Activated naive CD8-positive, alpha-beta T cell treated with anti-CD3 and anti-CD28 coated beads, Interleukin-2, amount 50 U/mL, for 24 hours (primary cell): ENCODE data around the gene SERPINA4.
A peak's percentile ranks its signal among the peaks of the same experiment; 100 is the strongest.

Experiments
- ATAC-seq: fragments of 150-1000 bp; cut with Tn5 transposase; one replicate; pipeline ENCODE4 v1.10.0; 2021
- DNase-seq: peaks from one replicate; pipeline ENCODE4 v3.0.0; 2021
- H3K27ac Mint-ChIP-seq: one replicate; pipeline ENCODE4 v1.8.0; 2021; ENCODE audit warnings: mild to moderate bottlenecking, mixed read lengths
- H3K27me3 Mint-ChIP-seq: one replicate; pipeline ENCODE4 v1.8.0; 2021; ENCODE audit warnings: mixed read lengths
- H3K36me3 Mint-ChIP-seq: one replicate; pipeline ENCODE4 v1.8.0; 2021; ENCODE audit warnings: low read depth, mixed read lengths
- H3K4me1 Mint-ChIP-seq: one replicate; pipeline ENCODE4 v1.8.0; 2021; ENCODE audit warnings: mixed read lengths
- H3K4me3 Mint-ChIP-seq: one replicate; pipeline ENCODE4 v1.8.0; 2021; ENCODE audit warnings: mild to moderate bottlenecking, moderate library complexity, mixed read lengths
- H3K9me3 Mint-ChIP-seq: one replicate; pipeline ENCODE4 v1.8.0; 2021; ENCODE audit warnings: mixed read lengths

SERPINA4 gene

DNA sequence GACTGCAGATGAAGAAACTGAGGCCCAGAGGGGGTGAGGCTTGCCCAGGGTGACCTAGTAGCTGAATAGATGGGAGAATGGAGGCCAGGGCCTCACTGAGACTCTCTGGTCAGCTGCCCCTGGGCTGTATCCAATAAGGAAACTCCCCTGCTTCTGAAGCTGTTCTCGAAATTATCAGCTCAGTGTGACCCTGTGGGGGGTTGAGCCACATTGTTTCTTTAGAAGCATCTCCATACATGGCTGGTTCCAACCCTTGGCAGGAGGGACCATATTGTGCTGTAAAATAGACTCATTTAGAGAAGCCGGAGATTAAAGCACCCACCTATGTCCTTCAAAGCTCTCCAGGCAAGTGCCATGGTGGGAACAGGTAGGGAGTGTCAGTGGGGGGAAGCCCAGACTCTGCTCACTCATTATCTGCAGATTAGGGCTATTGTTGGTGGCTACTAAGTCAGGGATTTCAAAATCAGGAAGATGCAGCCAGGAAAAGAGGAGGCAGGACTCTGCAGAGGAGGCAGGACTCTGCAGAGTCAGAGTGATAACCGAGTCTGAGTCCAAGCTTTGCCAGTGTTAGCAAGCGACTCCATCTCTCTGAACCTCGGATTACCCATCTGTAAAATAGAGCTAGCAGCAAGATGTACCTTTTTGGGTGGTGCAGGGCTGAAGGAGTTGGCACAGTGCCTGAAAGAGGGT, 23.5 kb downstream of the SERPINA4 start:
- H3K4me3 Mint-ChIP-seq: no peak overlapping the region
- DNase-seq: no peak
- no peak overlapping the region for H3K27ac Mint-ChIP-seq
- no peaks in the 10 kb centered on the region for H3K9me3 Mint-ChIP-seq
- peaks cover 5% of the 10 kb centered on the region for H3K27me3 Mint-ChIP-seq
- no peak for ATAC-seq
- H3K4me1 Mint-ChIP-seq: no peaks in the 10 kb centered on the region
- H3K36me3 Mint-ChIP-seq: no peaks in the 10 kb centered on the region

DNA sequence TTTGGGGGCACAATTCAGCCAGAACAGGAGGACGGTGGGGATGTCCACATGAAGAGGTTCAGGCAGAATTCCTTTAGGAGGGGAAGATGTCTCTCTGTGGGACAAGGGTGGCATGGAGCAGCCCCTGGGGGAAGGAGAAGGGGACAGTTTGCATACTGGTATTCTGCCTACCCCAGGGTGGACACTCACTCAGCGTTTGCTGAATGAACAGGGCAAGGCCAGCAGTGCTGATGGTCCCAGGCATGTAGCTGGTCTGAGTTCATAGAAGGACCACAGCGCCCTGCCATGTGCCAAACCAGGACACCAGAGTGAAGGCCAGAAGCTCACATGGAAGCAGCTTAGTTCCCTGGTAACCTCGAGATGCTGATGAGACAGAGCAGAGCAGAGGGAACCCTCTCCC, 25.4 kb downstream of the SERPINA4 start:
- H3K27me3 Mint-ChIP-seq: peaks cover 5% of the 10 kb centered on the region
- H3K9me3 Mint-ChIP-seq: peaks cover 5% of the 10 kb centered on the region
- ATAC-seq (no peak), DNase-seq (no peak)
- H3K4me1 Mint-ChIP-seq: no peaks in the 10 kb centered on the region
- H3K36me3 Mint-ChIP-seq: no peaks in the 10 kb centered on the region
- no peak overlapping the region for H3K4me3 Mint-ChIP-seq
- H3K27ac Mint-ChIP-seq: no peak overlapping the region

DNA sequence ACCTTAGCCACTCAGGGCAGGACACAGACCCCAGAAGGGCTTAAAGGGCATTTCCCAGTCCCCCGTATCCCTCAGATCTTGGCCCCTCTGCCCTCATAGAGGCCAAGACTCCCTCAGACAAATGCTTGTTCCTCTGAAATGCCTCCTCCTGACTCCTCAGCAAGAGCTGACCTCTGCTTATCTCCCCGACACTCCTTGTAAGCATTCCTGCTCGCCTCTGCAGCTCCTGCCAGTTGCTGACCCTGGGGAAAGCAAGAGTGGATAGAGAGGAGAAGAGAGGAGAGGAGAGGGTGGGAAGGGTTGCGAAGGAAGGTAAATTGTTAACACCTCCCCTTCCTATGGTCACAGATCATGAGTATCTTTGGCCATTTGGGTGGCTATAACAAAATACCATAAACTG, 27.1 kb downstream of the SERPINA4 start:
- Mint-ChIP-seq H3K4me3 (no peak overlapping the region), H3K4me1 (no peaks in the 10 kb centered on the region), H3K27ac (no peak overlapping the region), H3K27me3 (peaks cover 5% of the 10 kb centered on the region), H3K9me3 (peaks cover 5% of the 10 kb centered on the region), H3K36me3 (no peaks in the 10 kb centered on the region)
- ATAC-seq (no peak), DNase-seq (no peak)

DNA sequence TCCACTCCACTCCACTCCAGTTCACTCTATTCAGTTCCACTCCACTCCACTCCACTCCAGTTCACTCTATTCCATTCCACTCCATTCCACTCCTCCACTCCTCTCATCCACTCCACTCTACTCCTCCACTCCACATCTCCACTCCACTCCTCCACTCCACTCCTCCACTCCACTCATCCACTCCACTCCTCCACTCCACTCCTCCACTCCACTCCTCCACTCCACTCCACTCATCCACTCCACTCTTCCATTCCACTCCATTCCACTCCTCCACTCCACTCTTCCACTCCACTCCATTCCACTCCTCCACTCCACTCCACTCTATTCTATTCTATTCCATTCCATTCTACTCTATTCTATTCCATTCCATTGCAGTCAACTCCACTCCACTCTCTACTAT, 29.8 kb downstream of the SERPINA4 start:
- no peaks in the 10 kb centered on the region for H3K4me1 Mint-ChIP-seq
- no peak for DNase-seq
- H3K36me3 Mint-ChIP-seq: no peaks in the 10 kb centered on the region
- ATAC-seq: no peak
- H3K4me3 Mint-ChIP-seq: no peak overlapping the region
- peaks cover 5% of the 10 kb centered on the region for H3K9me3 Mint-ChIP-seq
- no peak overlapping the region for H3K27ac Mint-ChIP-seq
- peaks cover 3% of the 10 kb centered on the region for H3K27me3 Mint-ChIP-seq

DNA sequence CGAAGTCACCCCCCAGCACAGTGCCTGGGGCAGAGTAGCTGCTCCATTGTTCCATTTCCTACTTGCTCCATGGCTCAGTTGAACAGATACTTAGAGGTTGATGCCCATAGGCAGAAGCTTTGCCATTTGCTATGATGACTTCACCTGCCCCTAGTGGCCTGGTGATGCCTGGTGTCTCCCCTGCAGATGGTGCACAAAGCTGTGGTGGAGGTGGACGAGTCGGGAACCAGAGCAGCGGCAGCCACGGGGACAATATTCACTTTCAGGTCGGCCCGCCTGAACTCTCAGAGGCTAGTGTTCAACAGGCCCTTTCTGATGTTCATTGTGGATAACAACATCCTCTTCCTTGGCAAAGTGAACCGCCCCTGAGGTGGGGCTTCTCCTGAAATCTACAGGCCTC, 30.6 kb downstream of the SERPINA4 start:
- Mint-ChIP-seq H3K9me3 (peaks cover 5% of the 10 kb centered on the region), H3K27me3 (no peaks in the 10 kb centered on the region), H3K4me1 (no peaks in the 10 kb centered on the region), H3K27ac (no peak overlapping the region), H3K36me3 (no peaks in the 10 kb centered on the region), H3K4me3 (no peak overlapping the region)
- DNase-seq: no peak
- ATAC-seq: no peak

DNA sequence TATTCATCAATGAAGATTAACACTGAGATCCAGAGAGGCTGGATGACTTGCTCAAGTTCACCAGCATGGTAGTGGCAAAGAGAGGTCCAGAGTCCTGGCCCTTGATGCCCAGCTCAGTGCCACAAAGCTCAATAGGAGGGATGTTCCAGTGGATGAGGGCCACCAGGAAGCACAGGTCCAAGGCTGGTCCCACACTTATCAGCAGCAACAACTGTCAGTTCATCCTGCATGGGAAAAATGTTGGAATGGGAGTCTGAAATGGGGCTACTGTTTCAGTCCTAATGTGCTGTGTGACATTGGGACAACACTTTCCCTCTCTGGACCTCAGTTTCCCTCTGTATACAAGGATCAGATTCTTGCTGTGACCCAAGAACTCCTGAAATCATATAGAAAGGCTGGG, 31.2 kb downstream of the SERPINA4 start:
- no peak for DNase-seq
- Mint-ChIP-seq H3K27ac (no peak overlapping the region), H3K9me3 (peaks cover 5% of the 10 kb centered on the region), H3K36me3 (no peaks in the 10 kb centered on the region), H3K4me1 (no peaks in the 10 kb centered on the region), H3K27me3 (no peaks in the 10 kb centered on the region), H3K4me3 (no peak overlapping the region)
- ATAC-seq: no peak

DNA sequence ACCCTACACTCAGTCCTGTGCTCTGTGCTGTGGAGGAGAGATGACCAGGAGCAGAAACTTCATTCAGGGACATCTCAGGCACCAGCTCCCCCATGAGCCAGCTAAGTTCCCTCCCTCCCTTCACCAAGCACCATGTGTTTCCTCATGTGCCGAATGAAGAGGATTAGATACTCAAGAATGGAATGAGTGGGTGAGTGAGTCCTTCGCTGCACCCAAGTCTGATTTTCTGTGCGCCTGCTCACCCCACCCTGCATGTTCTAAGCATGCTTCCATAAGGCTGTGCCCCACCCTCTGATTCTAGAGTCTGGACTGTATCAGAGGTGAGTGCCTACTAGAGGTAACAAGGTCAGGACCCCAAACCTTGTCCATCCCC, 32.1 kb downstream of the SERPINA4 start:
- ATAC-seq: no peak
- H3K4me1 Mint-ChIP-seq: no peaks in the 10 kb centered on the region
- H3K27me3 Mint-ChIP-seq: no peaks in the 10 kb centered on the region
- H3K27ac Mint-ChIP-seq: no peak overlapping the region
- no peak overlapping the region for H3K4me3 Mint-ChIP-seq
- H3K36me3 Mint-ChIP-seq: no peaks in the 10 kb centered on the region
- DNase-seq: no peak
- H3K9me3 Mint-ChIP-seq: peaks cover 5% of the 10 kb centered on the region

DNA sequence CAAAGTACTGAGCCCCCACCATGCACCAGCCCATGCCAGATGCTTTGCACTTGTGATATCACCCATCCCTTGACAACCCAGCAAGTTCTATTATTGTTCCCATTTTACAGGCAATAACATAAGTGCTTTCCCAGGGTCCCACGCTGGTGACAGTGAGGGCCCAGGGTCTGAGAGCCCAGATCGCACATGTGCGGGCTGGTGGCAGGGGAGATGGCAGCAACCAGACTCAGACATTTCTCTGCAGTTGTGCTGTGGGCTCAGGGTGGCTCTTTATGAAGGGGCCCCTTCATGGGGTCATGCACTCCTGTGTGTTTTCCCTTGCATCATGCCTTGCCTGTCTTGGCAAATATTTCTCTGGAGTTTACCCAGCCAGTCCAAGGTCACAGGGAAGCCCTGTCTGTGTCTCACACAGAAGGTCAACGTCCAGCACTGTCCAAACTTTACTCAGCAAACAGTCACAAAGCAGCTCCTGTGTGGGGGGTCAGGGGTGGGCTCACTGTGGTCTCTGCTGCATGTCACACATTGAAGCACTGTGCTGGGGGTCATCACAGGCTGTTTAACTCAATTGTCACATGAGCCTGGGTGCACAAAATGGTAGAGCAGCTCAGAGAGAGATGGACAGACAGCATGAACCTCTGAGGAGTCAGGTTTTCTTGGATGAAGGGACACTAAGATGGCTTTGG, 32.6 kb downstream of the SERPINA4 start:
- H3K36me3 Mint-ChIP-seq: no peaks in the 10 kb centered on the region
- ATAC-seq: no peak
- DNase-seq: no peak
- no peaks in the 10 kb centered on the region for H3K27me3 Mint-ChIP-seq
- no peak overlapping the region for H3K27ac Mint-ChIP-seq
- no peaks in the 10 kb centered on the region for H3K4me1 Mint-ChIP-seq
- peaks cover 5% of the 10 kb centered on the region for H3K9me3 Mint-ChIP-seq
- no peak overlapping the region for H3K4me3 Mint-ChIP-seq

DNA sequence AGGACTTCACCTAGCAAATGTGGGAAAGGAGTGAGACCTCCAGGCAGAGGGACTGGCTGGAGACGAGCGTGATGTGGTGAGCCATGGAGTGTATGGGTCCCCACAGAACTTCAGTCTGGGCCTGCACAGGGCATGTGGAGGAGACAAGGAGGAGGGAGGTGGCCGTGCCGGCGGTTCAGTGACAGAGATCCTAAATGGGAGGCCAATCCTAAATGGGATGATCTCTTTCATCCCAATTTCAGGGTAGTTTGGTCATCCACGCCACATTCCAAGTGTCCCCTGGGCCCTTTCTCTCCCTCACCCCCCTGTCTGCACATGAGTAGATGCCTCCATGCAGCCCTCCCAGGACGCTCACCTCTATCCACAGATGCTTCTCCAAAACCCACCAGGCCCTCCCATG, 33.2 kb downstream of the SERPINA4 start:
- H3K27me3 Mint-ChIP-seq: no peaks in the 10 kb centered on the region
- peak; percentile 25 for ATAC-seq
- no peak for DNase-seq
- H3K9me3 Mint-ChIP-seq: peaks cover 5% of the 10 kb centered on the region
- H3K27ac Mint-ChIP-seq: no peak overlapping the region
- H3K36me3 Mint-ChIP-seq: no peaks in the 10 kb centered on the region
- H3K4me1 Mint-ChIP-seq: no peaks in the 10 kb centered on the region
- H3K4me3 Mint-ChIP-seq: no peak overlapping the region

DNA sequence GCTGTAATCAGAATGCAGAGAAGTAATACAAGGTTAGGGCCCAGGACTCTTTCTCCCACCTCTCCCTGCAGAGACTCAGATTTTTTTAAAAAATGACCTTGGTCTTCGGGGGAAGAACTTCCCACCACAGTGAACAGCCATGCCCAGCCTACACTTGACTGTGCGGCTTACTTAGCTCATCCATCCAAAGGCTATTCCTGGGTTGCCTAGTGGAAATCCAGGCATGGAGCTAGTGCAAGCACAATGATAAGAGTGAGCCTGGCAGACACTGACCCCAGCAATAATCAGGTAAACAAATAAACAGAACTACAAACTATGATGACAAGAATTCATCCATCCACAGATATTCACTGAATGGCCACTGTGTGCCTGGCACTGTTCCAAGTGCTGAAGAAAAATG, 34.7 kb downstream of the SERPINA4 start:
- Mint-ChIP-seq H3K27me3 (peaks cover 4% of the 10 kb centered on the region), H3K9me3 (peaks cover 5% of the 10 kb centered on the region), H3K27ac (no peak overlapping the region), H3K4me1 (no peaks in the 10 kb centered on the region), H3K4me3 (no peak overlapping the region), H3K36me3 (no peaks in the 10 kb centered on the region)
- ATAC-seq (no peak), DNase-seq (no peak)

DNA sequence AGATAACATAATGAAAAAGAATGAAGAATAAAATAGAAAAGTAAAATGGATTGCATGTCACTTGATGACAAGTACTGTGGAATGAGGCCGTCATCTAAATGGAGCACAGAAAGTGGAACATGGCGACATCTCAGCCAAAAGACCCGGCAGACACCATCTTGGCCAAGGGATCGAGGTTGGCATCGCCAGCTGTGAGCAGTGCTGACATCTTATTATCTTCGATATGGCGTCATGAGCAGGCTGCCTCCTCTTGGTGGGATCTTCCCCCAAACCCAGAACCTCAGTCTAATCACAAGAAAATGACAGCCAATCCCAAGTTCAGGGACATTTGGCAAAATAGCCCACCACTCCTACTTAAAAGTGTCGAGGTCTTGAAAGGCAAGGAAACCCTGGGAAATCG, 35.1 kb downstream of the SERPINA4 start:
- H3K27ac Mint-ChIP-seq: no peak overlapping the region
- ATAC-seq (no peak), DNase-seq (no peak)

DNA sequence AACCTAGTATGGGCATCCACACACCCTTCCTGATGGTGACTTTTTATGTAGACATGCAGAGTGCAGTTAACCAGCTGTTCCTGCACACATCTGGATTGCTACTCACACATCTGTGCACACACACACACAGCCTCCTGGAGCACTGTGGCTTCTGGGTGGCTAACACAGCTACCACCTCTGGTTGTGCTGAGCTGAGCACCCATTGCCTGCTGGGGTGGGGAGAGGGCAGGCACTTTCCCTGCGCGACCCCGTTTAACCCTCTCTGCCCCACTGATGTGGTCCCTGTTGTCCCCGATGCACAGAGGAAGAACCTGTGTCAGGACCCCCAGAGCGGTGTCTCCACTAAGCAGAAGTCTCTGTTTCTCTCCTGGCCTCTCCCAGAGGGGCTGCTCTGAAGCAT, 36.5 kb downstream of the SERPINA4 start:
- no peak for DNase-seq
- Mint-ChIP-seq H3K36me3 (no peaks in the 10 kb centered on the region), H3K9me3 (no peaks in the 10 kb centered on the region), H3K4me3 (no peak overlapping the region), H3K4me1 (no peaks in the 10 kb centered on the region), H3K27me3 (peaks cover 5% of the 10 kb centered on the region), H3K27ac (no peak overlapping the region)
- ATAC-seq: no peak

More for the DNA sequence above, 35.1 kb downstream of the SERPINA4 start:
- no peaks in the 10 kb centered on the region for H3K4me1 Mint-ChIP-seq
- no peak overlapping the region for H3K4me3 Mint-ChIP-seq
- peaks cover 2% of the 10 kb centered on the region for H3K9me3 Mint-ChIP-seq
- H3K36me3 Mint-ChIP-seq: no peaks in the 10 kb centered on the region
- H3K27me3 Mint-ChIP-seq: peaks cover 5% of the 10 kb centered on the region

DNA sequence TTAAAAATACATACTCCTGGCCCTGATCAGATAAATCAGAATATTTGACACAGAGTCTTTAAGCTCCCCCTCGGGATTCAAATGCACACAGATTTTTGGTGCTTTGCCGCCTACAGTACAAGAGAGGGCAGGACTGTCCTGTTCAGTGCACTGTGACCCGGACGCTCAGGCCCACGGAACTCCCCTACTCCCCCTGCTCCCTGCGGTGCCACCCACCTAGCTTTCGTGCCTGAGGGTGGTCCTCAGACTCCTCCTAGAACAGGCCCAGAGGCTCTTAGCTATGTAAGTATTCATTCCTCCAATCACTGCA, 37.2 kb downstream of the SERPINA4 start:
- no peaks in the 10 kb centered on the region for H3K36me3 Mint-ChIP-seq
- DNase-seq: no peak
- no peaks in the 10 kb centered on the region for H3K9me3 Mint-ChIP-seq
- no peak overlapping the region for H3K4me3 Mint-ChIP-seq
- H3K27me3 Mint-ChIP-seq: peaks cover 5% of the 10 kb centered on the region
- no peak overlapping the region for H3K27ac Mint-ChIP-seq
- no peaks in the 10 kb centered on the region for H3K4me1 Mint-ChIP-seq
- ATAC-seq: no peak

DNA sequence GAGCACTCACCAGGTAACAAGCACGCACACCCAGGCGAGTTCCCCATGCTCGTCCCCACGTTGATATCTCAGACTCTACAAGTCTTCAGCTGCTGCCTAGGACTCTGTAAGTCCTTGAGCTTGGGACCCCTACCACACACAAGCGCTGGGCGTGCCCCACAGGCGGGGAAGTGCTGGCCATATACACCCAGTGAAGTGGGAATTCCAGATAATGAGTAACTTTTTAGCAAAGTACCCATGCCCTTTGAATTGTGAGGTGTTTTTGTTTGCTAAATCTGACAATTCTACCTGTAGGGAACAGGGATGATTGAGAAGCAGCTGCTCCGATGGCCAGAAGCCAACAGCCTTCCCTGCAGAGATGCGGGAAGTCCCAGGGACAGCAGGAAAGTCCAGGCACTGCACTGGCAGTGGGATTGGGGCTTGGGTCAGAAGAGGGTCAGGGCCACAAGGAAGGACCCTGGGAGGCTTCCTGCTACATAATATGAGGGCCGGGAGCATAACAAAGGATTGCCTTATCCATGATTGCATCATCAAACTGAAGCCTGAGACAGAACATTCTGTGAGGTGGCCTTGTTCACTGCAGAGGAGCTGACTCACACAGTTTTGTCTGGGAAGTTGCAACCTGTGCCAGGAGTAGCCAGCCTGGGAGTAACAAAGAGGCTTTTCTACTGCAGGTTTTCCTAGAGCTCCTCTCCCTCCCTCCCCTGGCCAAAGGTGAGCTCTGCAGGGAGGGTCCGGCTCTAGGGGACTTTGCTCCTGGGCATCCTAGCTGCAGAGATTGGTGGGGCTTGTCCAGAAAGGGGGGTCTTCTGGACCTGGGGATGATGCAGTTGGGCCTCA, 37.8 kb downstream of the SERPINA4 start:
- Mint-ChIP-seq H3K27me3 (peaks cover 5% of the 10 kb centered on the region), H3K9me3 (no peaks in the 10 kb centered on the region), H3K27ac (no peak overlapping the region), H3K36me3 (no peaks in the 10 kb centered on the region), H3K4me1 (no peaks in the 10 kb centered on the region), H3K4me3 (no peak overlapping the region)
- ATAC-seq (no peak), DNase-seq (no peak)

DNA sequence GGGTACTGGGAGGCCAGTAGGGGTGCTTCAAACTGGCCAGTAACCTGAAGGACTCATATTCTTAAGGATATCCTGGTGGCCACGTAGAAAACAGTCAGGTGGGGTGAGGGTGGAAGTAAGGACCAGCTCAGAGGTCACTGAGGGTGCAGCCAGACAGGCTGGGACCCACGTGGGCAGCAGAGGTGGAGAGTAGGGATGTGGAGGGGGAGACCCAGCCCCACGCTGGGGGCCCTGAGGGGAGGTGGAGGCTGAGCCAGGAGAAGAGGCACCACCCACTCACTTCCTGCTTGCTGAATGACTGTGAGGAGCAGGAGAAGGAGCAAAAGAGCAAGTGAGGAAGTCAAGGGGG, 38.4 kb downstream of the SERPINA4 start:
- Mint-ChIP-seq H3K4me1 (no peaks in the 10 kb centered on the region), H3K36me3 (no peaks in the 10 kb centered on the region), H3K9me3 (no peaks in the 10 kb centered on the region), H3K27me3 (peaks cover 5% of the 10 kb centered on the region), H3K4me3 (no peak overlapping the region), H3K27ac (no peak overlapping the region)
- DNase-seq (no peak), ATAC-seq (no peak)
